ENCODE data around the gene SLC4A8. TPM values are rescaled to one million over a fixed set of nuclear protein-coding genes. Genes with fewer than 3 reads are reported as not detected.

Gene SLC4A8
- total and polyA plus RNA-seq, 12 donors: 3.0 to 27.0 (median 11.6) TPM

GRCh38 chr12:51428256-51428655 lies 3.6 kb downstream of the SLC4A8 start:
- Histone ChIP-seq H3K36me3 (replicated peaks in 1 of 2) (no peaks in the 10 kb centered on the region), H3K4me1 (replicated peaks in 1 of 2) (peaks cover 4 to 17% of the 10 kb centered on the region in 2 donors), H3K9me3 (replicated peaks in 1 of 3) (no peaks in the 10 kb centered on the region), H3K27me3 (no peaks in the 10 kb centered on the region), H3K27ac (peak overlapping the region in 2 of 5 donors; percentile 8 to 27), H3K4me3 (no peak overlapping the region)
- TF ChIP-seq, protein P1, sequence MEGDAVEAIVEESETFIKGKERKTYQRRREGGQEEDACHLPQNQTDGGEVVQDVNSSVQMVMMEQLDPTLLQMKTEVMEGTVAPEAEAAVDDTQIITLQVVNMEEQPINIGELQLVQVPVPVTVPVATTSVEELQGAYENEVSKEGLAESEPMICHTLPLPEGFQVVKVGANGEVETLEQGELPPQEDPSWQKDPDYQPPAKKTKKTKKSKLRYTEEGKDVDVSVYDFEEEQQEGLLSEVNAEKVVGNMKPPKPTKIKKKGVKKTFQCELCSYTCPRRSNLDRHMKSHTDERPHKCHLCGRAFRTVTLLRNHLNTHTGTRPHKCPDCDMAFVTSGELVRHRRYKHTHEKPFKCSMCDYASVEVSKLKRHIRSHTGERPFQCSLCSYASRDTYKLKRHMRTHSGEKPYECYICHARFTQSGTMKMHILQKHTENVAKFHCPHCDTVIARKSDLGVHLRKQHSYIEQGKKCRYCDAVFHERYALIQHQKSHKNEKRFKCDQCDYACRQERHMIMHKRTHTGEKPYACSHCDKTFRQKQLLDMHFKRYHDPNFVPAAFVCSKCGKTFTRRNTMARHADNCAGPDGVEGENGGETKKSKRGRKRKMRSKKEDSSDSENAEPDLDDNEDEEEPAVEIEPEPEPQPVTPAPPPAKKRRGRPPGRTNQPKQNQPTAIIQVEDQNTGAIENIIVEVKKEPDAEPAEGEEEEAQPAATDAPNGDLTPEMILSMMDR (IDR thresholded peaks at IDR 0.05): no peak
- no peak for TF ChIP-seq POLR2A (IDR thresholded peaks at IDR 0.05)
- DNase-seq: peak in 2 of 7 donors; percentile 29 to 49
- intact Hi-C loops (cut with DNase I): loop anchor here in 1 of 2 donors (5.0 to 10.0 kb wide), 2 partner anchors 397 to 444 kb away; no protein-coding TSS in a partner anchor
- 31 to 53% (median 46%) methylated on average over 4 of the region's 4 CpGs for WGBS, 4 donors

DNA sequence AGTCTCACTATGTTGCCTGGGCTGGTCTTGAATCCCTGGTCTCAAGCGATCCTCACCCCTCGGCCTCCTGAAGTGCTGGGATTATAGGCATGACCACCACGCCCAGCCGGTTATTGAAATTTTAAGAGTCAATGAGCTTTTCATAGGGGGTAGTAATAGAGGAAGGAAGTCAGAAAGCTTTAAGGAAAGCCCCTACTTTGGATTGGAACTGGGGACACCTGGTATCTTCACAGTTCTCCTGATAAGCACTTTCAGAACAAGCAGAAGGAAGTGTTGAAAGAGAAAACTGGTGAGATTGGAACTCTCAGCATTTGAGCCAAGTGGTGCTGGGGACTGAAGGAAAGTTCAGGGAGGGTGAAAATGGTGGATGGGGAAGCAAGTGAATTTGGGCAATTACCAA lies 5.1 kb downstream of the SLC4A8 start:
- no peaks in the 10 kb centered on the region for H3K27me3 ChIP-seq
- no peak for DNase-seq
- TF ChIP-seq, protein P1 (IDR thresholded peaks at IDR 0.05): no peak
- no peak for TF ChIP-seq POLR2A (IDR thresholded peaks at IDR 0.05)
- intact Hi-C loops (cut with DNase I): loop anchor here in 1 of 2 donors (5.0 to 10.0 kb wide), 2 partner anchors 395 to 443 kb away; no protein-coding TSS in a partner anchor
- H3K4me1 ChIP-seq (replicated peaks in 1 of 2): peaks cover 4 to 12% of the 10 kb centered on the region in 2 donors
- 95 to 98% (median 96%) methylated on average over 4 of the region's 4 CpGs for WGBS, 4 donors
- no peaks in the 10 kb centered on the region for H3K36me3 ChIP-seq (replicated peaks in 1 of 2)
- H3K27ac ChIP-seq: no peak overlapping the region
- no peak overlapping the region for H3K4me3 ChIP-seq
- no peaks in the 10 kb centered on the region for H3K9me3 ChIP-seq (replicated peaks in 1 of 3)

- TF ChIP-seq, protein P1 (IDR thresholded peaks at IDR 0.05): no peak
- TF ChIP-seq POLR2A (IDR thresholded peaks at IDR 0.05): no peak
- Histone ChIP-seq H3K4me3 (no peak overlapping the region), H3K9me3 (replicated peaks in 1 of 3) (no peaks in the 10 kb centered on the region), H3K36me3 (replicated peaks in 1 of 2) (no peaks in the 10 kb centered on the region), H3K4me1 (replicated peaks in 1 of 2) (peaks cover 0 to 6% of the 10 kb centered on the region in 2 donors), H3K27ac (no peak overlapping the region), H3K27me3 (no peaks in the 10 kb centered on the region)
- no peak for DNase-seq
- intact Hi-C loops (cut with DNase I): no loop called here
- 56 to 60% (median 58%) methylated on average over 4 of the region's 4 CpGs for WGBS, 4 donors
These were observed 5.7 kb downstream of the SLC4A8 start for GRCh38 chr12:51430196-51430895.

- no peak for DNase-seq
- H3K9me3 ChIP-seq (replicated peaks in 1 of 3): no peaks in the 10 kb centered on the region
- peak overlapping the region in 1 of 5 donors; percentile 56 for H3K27ac ChIP-seq
- intact Hi-C loops (cut with DNase I): no loop called here
- no peak for TF ChIP-seq POLR2A (IDR thresholded peaks at IDR 0.05)
- TF ChIP-seq, protein P1 (IDR thresholded peaks at IDR 0.05): no peak
- WGBS, 4 donors: 54 to 68% (median 62%) methylated on average over 2 of the region's 2 CpGs
- no peak overlapping the region for H3K4me3 ChIP-seq
- peaks cover 0 to 6% of the 10 kb centered on the region in 2 donors for H3K4me1 ChIP-seq (replicated peaks in 1 of 2)
- H3K27me3 ChIP-seq: no peaks in the 10 kb centered on the region
- no peaks in the 10 kb centered on the region for H3K36me3 ChIP-seq (replicated peaks in 1 of 2)
These were observed 8.3 kb downstream of the SLC4A8 start for GRCh38 chr12:51432921-51433320.

All from adrenal gland (tissue), 12 donors.